Naive thymus-derived CD8-positive, alpha-beta T cell (primary cell): Measurements from ENCODE around the gene DDAH1. TPM values are rescaled to one million over a fixed set of nuclear protein-coding genes. Genes with fewer than 3 reads are reported as not detected.

Source experiments
- ATAC-seq, 2 donors: fragments of 150-1000 bp; cut with Tn5 transposase in 1 of 2; sonication (Bioruptor Pico), chemical (Tn5 transposase) in 1 of 2; 1 replicate in 1 of 2; 2 replicates in 1 of 2; pipeline ENCODE4 v1.10.0; 2021; ENCODE audit warnings: mild to moderate bottlenecking in 2 of 2, moderate library complexity in 2 of 2
- POLR2A ChIA-PET: fragments of 350-600 bp; sonication (Branson Sonifier 250); formaldehyde crosslinking; loops from one replicate; lab custom pipeline; 2021; ENCODE audit warnings: antibody characterized with exemption; lab: Charles Lee
- DNase-seq, 10 donors: peaks; one replicate each; pipeline versions ENCODE4 v3.0.0 to v3.0.0-alpha.2; 2020 to 2022
- H3K27ac Mint-ChIP-seq, 10 donors: one replicate each; pipeline ENCODE4 v1.8.0; 2020 to 2022; ENCODE audit warnings: mild to moderate bottlenecking in 10 of 10, mixed read lengths in 10 of 10, moderate library complexity in 4 of 10, inconsistent platforms in 1 of 10
- H3K27me3 Mint-ChIP-seq, 5 donors: one replicate each; pipeline ENCODE4 v1.8.0; 2021 to 2022; ENCODE audit warnings: mixed read lengths in 5 of 5
- H3K36me3 Mint-ChIP-seq, 3 donors: one replicate each; pipeline ENCODE4 v1.8.0; 2020 to 2022; ENCODE audit warnings: mixed read lengths in 3 of 3, mild to moderate bottlenecking in 2 of 3, inconsistent platforms in 1 of 3
- H3K4me1 Mint-ChIP-seq, 4 donors: one replicate each; pipeline ENCODE4 v1.8.0; 2021 to 2022; ENCODE audit warnings: mixed read lengths in 4 of 4
- H3K4me3 Mint-ChIP-seq, 10 donors: one replicate each; pipeline ENCODE4 v1.8.0; 2020 to 2022; ENCODE audit warnings: mild to moderate bottlenecking in 10 of 10, mixed read lengths in 10 of 10, moderate library complexity in 6 of 10, inconsistent platforms in 1 of 10
- H3K9me3 Mint-ChIP-seq, 9 donors: one replicate each; pipeline ENCODE4 v1.8.0; 2020 to 2022; ENCODE audit warnings: mixed read lengths in 9 of 9, mild to moderate bottlenecking in 3 of 9, inconsistent platforms in 1 of 9, moderate library complexity in 1 of 9
- polyA plus RNA-seq, 3 donors: library from polyadenylated mRNA; unstranded; fragments of 300-500 nt; fragmentation: Illumina TruSeq; gene quantifications; one replicate each; pipeline ENCODE4 v1.2.3, GENCODE V29; 2021
- total RNA-seq, 8 experiments: library from RNA in 2 of 8; stranded (reverse) in 2 of 8; gene quantifications; one replicate each; pipeline ENCODE4 v1.2.3 and lab custom pipeline; 2021 to 2026

DDAH1 gene
- total and polyA plus RNA-seq, 5 experiments from 2014 or later, result not detected

GRCh38 chr1:85276215-85276977 lies 188.6 kb downstream of the DDAH1 start, which contains the start of gene BCL10:
BCL10 (minus strand) TSS chr1:85276632; CDS start chr1:85276352, 280 bp downstream.
- ATAC-seq (peak; percentile 95 to 97), DNase-seq (peak; percentile 94 to 98 (median 97))
- POLR2A ChIA-PET, result interaction anchor here (0.6 to 3.7 kb wide), 15 partner anchors 13 to 1638 kb away, joined by 3 to 48 read pairs (median 5); partner anchors contain the start of genes C1orf52, GNG5, HS2ST1 and SAMD13
- peaks cover 34 to 65% (median 44%) of the 10 kb centered on the region in 4 donors for H3K4me1 Mint-ChIP-seq
- H3K36me3 Mint-ChIP-seq, result peaks cover 0 to 18% (median 0%) of the 10 kb centered on the region in 3 donors
- H3K9me3 Mint-ChIP-seq, result no peaks in the 10 kb centered on the region
- H3K4me3 Mint-ChIP-seq, result peak within 1 kb of the TSS; percentile 81 to 95 (median 90)
- H3K27ac Mint-ChIP-seq, result peak within 1 kb of the TSS; percentile 77 to 97 (median 96)
- no peaks in the 10 kb centered on the region for H3K27me3 Mint-ChIP-seq

- Mint-ChIP-seq H3K27me3 (no peaks in the 10 kb centered on the region), H3K36me3 (peaks cover 0 to 24% (median 2%) of the 10 kb centered on the region in 3 donors), H3K9me3 (no peaks in the 10 kb centered on the region), H3K4me3 (peak overlapping the region; percentile 81 to 95 (median 90)), H3K4me1 (peaks cover 39 to 71% (median 49%) of the 10 kb centered on the region in 4 donors), H3K27ac (peak overlapping the region; percentile 77 to 97 (median 96))
- peak in 1 of 2 donors; percentile 2 for ATAC-seq
- POLR2A ChIA-PET, result interaction anchor here (0.6 to 3.7 kb wide), 13 partner anchors 12 to 790 kb away, joined by 3 to 48 read pairs (median 5); partner anchors contain the start of genes C1orf52, GNG5, SPATA1 and SYDE2
- DNase-seq, result peak in 8 of 10 donors; percentile 7 to 45 (median 36)
Observed at GRCh38 chr1:85275701-85276214, 189.2 kb downstream of the DDAH1 start.

- H3K4me3 Mint-ChIP-seq, result peak overlapping the region; percentile 81 to 95 (median 90)
- peaks cover 0 to 31% (median 6%) of the 10 kb centered on the region in 3 donors for H3K36me3 Mint-ChIP-seq
- ATAC-seq, result no peak
- DNase-seq, result no peak
- no peaks in the 10 kb centered on the region for H3K27me3 Mint-ChIP-seq
- H3K9me3 Mint-ChIP-seq, result no peaks in the 10 kb centered on the region
- H3K27ac Mint-ChIP-seq, result peak overlapping the region; percentile 77 to 97 (median 96)
- H3K4me1 Mint-ChIP-seq, result peaks cover 39 to 75% (median 51%) of the 10 kb centered on the region in 4 donors
- POLR2A ChIA-PET, result interaction anchor here (1.4 to 3.7 kb wide), 6 partner anchors 12 to 433 kb away, joined by 4 to 48 read pairs (median 10); partner anchors contain the start of genes C1orf52, SYDE2 and ZNHIT6
Observed at GRCh38 chr1:85274969-85275453, 189.9 kb downstream of the DDAH1 start.

- POLR2A ChIA-PET, result no interaction called here
- ATAC-seq, result no peak
- H3K4me1 Mint-ChIP-seq, result peaks cover 41 to 72% (median 57%) of the 10 kb centered on the region in 4 donors
- peaks cover 0 to 47% (median 9%) of the 10 kb centered on the region in 3 donors for H3K36me3 Mint-ChIP-seq
- H3K27ac Mint-ChIP-seq, result peak overlapping the region in 8 of 10 donors; percentile 18 to 97 (median 68)
- H3K9me3 Mint-ChIP-seq, result no peaks in the 10 kb centered on the region
- H3K4me3 Mint-ChIP-seq, result peak overlapping the region in 6 of 10 donors; percentile 5 to 81 (median 18)
- DNase-seq, result no peak
- no peaks in the 10 kb centered on the region for H3K27me3 Mint-ChIP-seq
Observed at GRCh38 chr1:85273397-85273796, 191.6 kb downstream of the DDAH1 start.

GRCh38 chr1:85268801-85269585 lies 196.0 kb downstream of the DDAH1 start:
- DNase-seq (no peak), ATAC-seq (no peak)
- H3K4me3 Mint-ChIP-seq, result no peak overlapping the region
- peaks cover 26 to 44% (median 38%) of the 10 kb centered on the region in 4 donors for H3K4me1 Mint-ChIP-seq
- POLR2A ChIA-PET, result no interaction called here
- peaks cover 5 to 79% (median 9%) of the 10 kb centered on the region in 3 donors for H3K36me3 Mint-ChIP-seq
- peak overlapping the region in 6 of 10 donors; percentile 31 to 86 (median 70) for H3K27ac Mint-ChIP-seq
- no peaks in the 10 kb centered on the region for H3K9me3 Mint-ChIP-seq
- H3K27me3 Mint-ChIP-seq, result no peaks in the 10 kb centered on the region

Other genes starting within 250 kb of the DDAH1 start
- gene C1orf52, start 205.5 kb downstream of the DDAH1 start, total RNA-seq, result 10 to 100 TPM; 48.7 to 52.5 TPM
- 10 to 100 TPM; 15.3 to 28.7 (median 22.4) TPM for gene C1orf52, start 205.5 kb downstream of the DDAH1 start, polyA plus RNA-seq
- 10 to 100 TPM; 31.4 to 36.2 TPM for gene BCL10, start 188.5 kb downstream of the DDAH1 start, total RNA-seq
- 10 to 100 TPM; 11.6 to 18.7 (median 15.5) TPM for gene BCL10, start 188.5 kb downstream of the DDAH1 start, polyA plus RNA-seq
- gene CCN1, start 115.6 kb upstream of the DDAH1 start, total RNA-seq, result not detected
- gene CCN1, start 115.6 kb upstream of the DDAH1 start, polyA plus RNA-seq, result not detected
- gene ZNHIT6, start 243.3 kb upstream of the DDAH1 start, total RNA-seq, result 10 to 100 TPM; 25.8 to 26.1 TPM
- 10 to 100 TPM; 19.0 to 23.3 (median 23.2) TPM for gene ZNHIT6, start 243.3 kb upstream of the DDAH1 start, polyA plus RNA-seq